ENCODE results near the gene SASH1. TPM values are rescaled to one million over a fixed set of nuclear protein-coding genes. Genes with fewer than 3 reads are reported as not detected.

The SASH1 gene
- total and polyA plus RNA-seq, 2 of the 8 experiments (the other 6 are each of a cell fraction or from before 2014, with no cell fraction given), result 6.0 to 20.2 TPM

GRCh38 chr6:148422085-148422484 is 79.4 kb downstream of the SASH1 start:
- Histone ChIP-seq H3K4me3 (ENCODE audit: extremely low read depth in 1 of 4, insufficient read depth in 2 of 4, low read depth in 3 of 4, low read length in 4 of 4) (no peak overlapping the region), H3K79me2 (ENCODE audit: control insufficient read depth in 1 of 2, insufficient read depth in 2 of 2, low read length in 2 of 2) (peaks cover 0 to 6% of the 10 kb centered on the region in 2 experiments; a peak in 1 of 4 replicates), H2AFZ (ENCODE audit: low read length) (no peak overlapping the region), H2BK5ac (ENCODE audit: low read depth, low read length) (no peak overlapping the region), H2BK20ac (ENCODE audit: low read length) (no peak overlapping the region), H2AK5ac (ENCODE audit: low read depth, low read length) (no peak overlapping the region), H3K79me1 (ENCODE audit: low read depth, low read length) (no peaks in the 10 kb centered on the region), H2BK15ac (ENCODE audit: low read length) (no peak overlapping the region), H3K23me2 (ENCODE audit: low read depth, low read length) (no peaks in the 10 kb centered on the region), H4K91ac (replicated peaks; ENCODE audit: insufficient read length, low read length) (no peak overlapping the region), H2BK12ac (ENCODE audit: low read depth, low read length) (no peak overlapping the region), H2BK120ac (replicated peaks; ENCODE audit: low read depth, low read length) (no peak overlapping the region), H4K20me1 (replicated peaks in 1 of 2; ENCODE audit: control insufficient read depth in 1 of 2, insufficient read depth in 2 of 2, low read length in 2 of 2) (peaks cover 0 to 3% of the 10 kb centered on the region in 2 experiments), H3K4me1 (replicated peaks in 1 of 4; ENCODE audit: control insufficient read depth in 3 of 4, insufficient read depth in 4 of 4, low read length in 3 of 4) (0 out of 7 replicates have a peak, but pooled peaks cover 0 to 3% (median 0%) of the 10 kb centered on the region in 4 experiments), H3K56ac (replicated peaks; ENCODE audit: insufficient read length, low read depth, low read length) (no peak overlapping the region), H3K4me2 (ENCODE audit: insufficient read depth in 1 of 2, low read depth in 2 of 2, low read length in 2 of 2) (no peak overlapping the region), H3K14ac (ENCODE audit: insufficient read length) (no peak overlapping the region), H3K9me3 (ENCODE audit: insufficient read depth in 2 of 2, low read depth in 1 of 2, low read length in 1 of 2) (no peaks in the 10 kb centered on the region), H3K36me3 (ENCODE audit: control insufficient read depth in 2 of 4, insufficient read depth in 4 of 4, low read length in 3 of 4) (no peaks in the 10 kb centered on the region), H3K18ac (ENCODE audit: extremely low read depth, low read length) (no peak overlapping the region), H3K4ac (replicated peaks; ENCODE audit: insufficient read length, low read depth, low read length) (no peak overlapping the region), H4K8ac (ENCODE audit: extremely low read depth, insufficient read depth, low read length) (no peak overlapping the region), H3K23ac (ENCODE audit: insufficient read length) (no peak overlapping the region), H3K9ac (replicated peaks in 1 of 4; ENCODE audit: extremely low read depth in 1 of 4, low read depth in 3 of 4, low read length in 3 of 4) (no peak overlapping the region), H4K5ac (ENCODE audit: insufficient read length, low read depth, low read length) (no peak overlapping the region), H3K27ac (ENCODE audit: low read depth, low read length) (no peak overlapping the region), H3K27me3 (replicated peaks in 1 of 4; ENCODE audit: control insufficient read depth in 3 of 4, extremely low read depth in 1 of 4, insufficient read depth in 3 of 4, low read length in 3 of 4) (no peaks in the 10 kb centered on the region)
- CTCF ChIA-PET (ENCODE audit: partially characterized antibody), result no interaction called here
- no peak for FAIRE-seq
- no peak for DNase-seq (ENCODE audit: low read depth in 1 of 2, low spot score in 2 of 2)
- POLR2A ChIA-PET (ENCODE audit: partially characterized antibody), result no interaction called here
- 89% methylated on average over 4 of the region's 4 CpGs; no CpG with 5 or more reads in 1 of the 2 experiments for WGBS, 2 experiments (ENCODE audit: extremely low coverage in 1 of 2, insufficient coverage in 1 of 2, insufficient read length in 1 of 2, insufficient replicate concordance in 2 of 2, low coverage in 1 of 2, low lambda C conversion rate in 2 of 2, missing lambda C conversion rate in 1 of 2)
- TF ChIP-seq BCL11A (IDR thresholded peaks at IDR 0.05; ENCODE audit: low read depth in 2 of 2, low read length in 2 of 2), result no peak
- no peak for TF ChIP-seq RFX5 (IDR thresholded peaks at IDR 0.05; ENCODE audit: borderline replicate concordance, low read depth, low read length)
- no peak for TF ChIP-seq SP2 (IDR thresholded peaks at IDR 0.05; ENCODE audit: low read length)
- no peak for TF ChIP-seq JUND (IDR thresholded peaks at IDR 0.05; ENCODE audit: low read length)
- no peak for TF ChIP-seq KDM1A (IDR thresholded peaks at IDR 0.05; ENCODE audit: borderline replicate concordance, low read length)
- TF ChIP-seq FOSL1 (IDR thresholded peaks at IDR 0.05; ENCODE audit: insufficient read depth, low read depth, low read length), result no peak
- no peak for TF ChIP-seq CEBPB (IDR thresholded peaks at IDR 0.05; ENCODE audit: low read depth, low read length)
- no peak for TF ChIP-seq SIRT6 (IDR thresholded peaks at IDR 0.05; ENCODE audit: low read length)
- no peak for TF ChIP-seq SAP30 (IDR thresholded peaks at IDR 0.05; ENCODE audit: insufficient read depth, insufficient replicate concordance, low read length)
- no peak for TF ChIP-seq EGR1 (IDR thresholded peaks at IDR 0.05; ENCODE audit: borderline replicate concordance, low read depth, low read length)

All from H1 (cell line).